Osteoblast (primary cell): Measurements from ENCODE around the gene ITGA3. TPM values are rescaled to one million over a fixed set of nuclear protein-coding genes. Genes with fewer than 3 reads are reported as not detected.

Source experiments
- DNase-seq: peaks from one replicate; pipeline ENCODE4 v3.0.0; 2011; ENCODE audit warnings: low spot score, mixed read lengths; ENCODE audit not compliant: insufficient read length; ENCODE audit errors: missing footprints
- H2AFZ ChIP-seq: 2 replicates; pipeline ENCODE4 v1.6.0; 2011; ENCODE audit warnings: mild to moderate bottlenecking, low read length
- H3K27ac ChIP-seq: 2 replicates; pipeline ENCODE4 v1.5.1; 2011; ENCODE audit warnings: mild to moderate bottlenecking, low read depth, low read length, moderate library complexity
- H3K27me3 ChIP-seq: 2 replicates; pipeline ENCODE4 v1.6.0; 2012; ENCODE audit warnings: mild to moderate bottlenecking, control low read depth, inconsistent platforms, low read length, moderate library complexity; ENCODE audit not compliant: insufficient read depth
- H3K36me3 ChIP-seq: 2 replicates; pipeline ENCODE4 v1.5.1; 2011; ENCODE audit warnings: mild to moderate bottlenecking, low read length, control low read depth, moderate library complexity; ENCODE audit not compliant: insufficient read depth
- H3K4me1 ChIP-seq: 2 replicates; pipeline ENCODE4 v1.5.1; 2011; ENCODE audit warnings: mild to moderate bottlenecking, low read length, control low read depth, moderate library complexity; ENCODE audit not compliant: insufficient read depth
- H3K4me2 ChIP-seq: 2 replicates; pipeline ENCODE4 v1.6.0; 2011; ENCODE audit warnings: mild to moderate bottlenecking, low read length; ENCODE audit not compliant: insufficient read depth
- H3K4me3 ChIP-seq: fragments of 200-600 bp; sonication (generic); 3 replicates; pipeline ENCODE4 v1.5.1; 2012; ENCODE audit warnings: mild to moderate bottlenecking, low read length, inconsistent platforms; ENCODE audit not compliant: insufficient read depth
- H3K79me2 ChIP-seq: 2 replicates; pipeline ENCODE4 v1.6.0; 2012; ENCODE audit warnings: mild to moderate bottlenecking, low read length, control low read depth, inconsistent platforms; ENCODE audit not compliant: insufficient read depth
- H3K9me3 ChIP-seq: 2 replicates; pipeline ENCODE4 v1.5.1; 2011; ENCODE audit warnings: low read depth, low read length, control low read depth
- H4K20me1 ChIP-seq: 2 replicates; pipeline ENCODE4 v1.6.0; 2012; ENCODE audit warnings: mild to moderate bottlenecking, low read length, control low read depth; ENCODE audit not compliant: insufficient read depth
- total RNA-seq: library from RNA; depleted of rRNA; stranded (reverse); fragments of >200 nt; gene quantifications from 2 replicates; pipeline ENCODE4 v1.2.3, GENCODE V29; 2012
- TF ChIP-seq, protein P1 (sequence below): IDR thresholded peaks from 2 replicates; pipeline ENCODE4 v1.5.1; 2011; ENCODE audit warnings: mild to moderate bottlenecking, low read depth, low read length, moderate library complexity; ENCODE audit errors: extremely low read depth

Gene ITGA3
- total RNA-seq, 1 donor, result 81.4 TPM

DNA sequence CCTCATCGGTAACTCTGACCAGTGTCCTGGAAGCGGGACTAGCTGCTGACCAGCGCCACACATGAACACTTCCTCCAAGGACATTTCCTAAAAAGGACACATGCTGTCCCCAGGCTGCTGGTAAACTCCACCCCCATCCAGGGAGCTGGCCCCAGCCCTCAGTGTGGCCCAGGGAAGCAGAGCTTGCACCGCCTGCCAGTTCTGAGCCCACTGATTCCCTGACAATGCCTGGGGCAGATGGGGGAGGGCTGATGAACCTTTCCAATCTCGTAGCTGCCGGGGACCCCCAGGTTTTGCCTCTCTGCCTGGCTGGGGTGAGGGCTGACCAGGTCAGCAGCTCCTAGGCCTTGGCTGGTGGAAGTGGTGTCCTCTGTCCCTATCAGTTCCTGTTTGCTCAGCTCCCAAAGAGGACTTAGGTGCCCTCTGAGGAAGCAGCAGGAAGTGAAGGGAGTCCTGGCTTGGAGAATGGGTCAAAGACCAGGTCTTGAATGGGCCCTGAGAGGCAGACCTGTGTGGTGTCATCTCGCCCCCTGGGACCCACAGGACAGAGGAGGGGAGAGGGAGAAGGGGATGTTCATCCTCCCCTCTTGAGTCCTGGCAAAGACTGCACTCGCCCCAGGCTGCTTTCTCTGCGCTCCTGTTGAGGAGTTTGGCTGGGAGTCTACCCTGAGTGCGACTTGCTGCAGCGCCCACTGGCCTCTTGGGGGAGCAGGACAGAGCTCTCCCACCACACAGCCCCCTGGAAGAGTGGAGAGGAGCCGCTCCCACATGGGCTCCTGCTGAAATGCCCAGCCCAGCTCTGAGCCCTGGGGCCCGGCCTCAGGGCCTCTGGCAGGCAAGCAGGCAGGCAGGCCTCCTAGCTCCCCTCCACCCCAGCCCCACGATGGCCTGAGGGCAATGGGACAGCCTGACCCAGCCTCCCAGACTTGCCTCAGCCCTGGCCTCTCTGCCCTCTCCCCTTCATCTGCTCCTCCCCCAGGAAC is 56.1 kb downstream of the ITGA3 start:
- H3K27ac ChIP-seq, result no peak overlapping the region
- no peak overlapping the region for H2AFZ ChIP-seq
- H3K4me1 ChIP-seq, result peaks cover 10% of the 10 kb centered on the region
- DNase-seq, result no peak
- no peaks in the 10 kb centered on the region for H3K79me2 ChIP-seq
- no peaks in the 10 kb centered on the region for H3K9me3 ChIP-seq
- H4K20me1 ChIP-seq, result peaks cover 3% of the 10 kb centered on the region
- H3K4me3 ChIP-seq, result no peak overlapping the region
- no peak overlapping the region for H3K4me2 ChIP-seq
- TF ChIP-seq, protein P1, sequence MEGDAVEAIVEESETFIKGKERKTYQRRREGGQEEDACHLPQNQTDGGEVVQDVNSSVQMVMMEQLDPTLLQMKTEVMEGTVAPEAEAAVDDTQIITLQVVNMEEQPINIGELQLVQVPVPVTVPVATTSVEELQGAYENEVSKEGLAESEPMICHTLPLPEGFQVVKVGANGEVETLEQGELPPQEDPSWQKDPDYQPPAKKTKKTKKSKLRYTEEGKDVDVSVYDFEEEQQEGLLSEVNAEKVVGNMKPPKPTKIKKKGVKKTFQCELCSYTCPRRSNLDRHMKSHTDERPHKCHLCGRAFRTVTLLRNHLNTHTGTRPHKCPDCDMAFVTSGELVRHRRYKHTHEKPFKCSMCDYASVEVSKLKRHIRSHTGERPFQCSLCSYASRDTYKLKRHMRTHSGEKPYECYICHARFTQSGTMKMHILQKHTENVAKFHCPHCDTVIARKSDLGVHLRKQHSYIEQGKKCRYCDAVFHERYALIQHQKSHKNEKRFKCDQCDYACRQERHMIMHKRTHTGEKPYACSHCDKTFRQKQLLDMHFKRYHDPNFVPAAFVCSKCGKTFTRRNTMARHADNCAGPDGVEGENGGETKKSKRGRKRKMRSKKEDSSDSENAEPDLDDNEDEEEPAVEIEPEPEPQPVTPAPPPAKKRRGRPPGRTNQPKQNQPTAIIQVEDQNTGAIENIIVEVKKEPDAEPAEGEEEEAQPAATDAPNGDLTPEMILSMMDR, result no peak
- peaks cover 2% of the 10 kb centered on the region for H3K36me3 ChIP-seq
- no peaks in the 10 kb centered on the region for H3K27me3 ChIP-seq

DNA sequence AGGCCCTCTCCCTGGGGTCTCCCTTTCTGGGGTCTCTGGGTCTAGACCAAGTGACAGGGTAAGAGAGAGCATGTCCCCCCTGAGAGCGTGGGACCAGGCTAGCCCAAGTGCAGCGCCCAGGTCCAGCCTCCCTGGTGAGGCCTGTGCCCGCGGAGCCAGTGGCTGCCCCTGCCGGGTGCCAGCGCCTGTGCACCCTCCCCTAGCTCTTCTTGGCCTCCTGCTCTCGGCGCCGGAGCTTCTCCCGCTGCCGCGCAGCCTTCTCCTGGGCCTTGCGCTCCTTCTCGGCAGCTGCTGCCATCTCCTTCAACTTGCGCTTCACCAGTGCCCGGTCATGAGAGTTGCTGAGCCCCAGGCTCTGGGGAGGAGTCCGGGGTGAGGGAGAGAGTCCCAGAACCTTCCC is 56.8 kb downstream of the ITGA3 start:
- Histone ChIP-seq H3K79me2 (no peaks in the 10 kb centered on the region), H3K4me3 (no peak overlapping the region), H2AFZ (no peak overlapping the region), H3K36me3 (peaks cover 2% of the 10 kb centered on the region), H3K9me3 (no peaks in the 10 kb centered on the region), H3K27ac (no peak overlapping the region), H3K4me2 (no peak overlapping the region), H3K4me1 (peaks cover 11% of the 10 kb centered on the region), H3K27me3 (peaks cover 4% of the 10 kb centered on the region), H4K20me1 (peaks cover 3% of the 10 kb centered on the region)
- TF ChIP-seq, protein P1, result no peak
- DNase-seq, result no peak

DNA sequence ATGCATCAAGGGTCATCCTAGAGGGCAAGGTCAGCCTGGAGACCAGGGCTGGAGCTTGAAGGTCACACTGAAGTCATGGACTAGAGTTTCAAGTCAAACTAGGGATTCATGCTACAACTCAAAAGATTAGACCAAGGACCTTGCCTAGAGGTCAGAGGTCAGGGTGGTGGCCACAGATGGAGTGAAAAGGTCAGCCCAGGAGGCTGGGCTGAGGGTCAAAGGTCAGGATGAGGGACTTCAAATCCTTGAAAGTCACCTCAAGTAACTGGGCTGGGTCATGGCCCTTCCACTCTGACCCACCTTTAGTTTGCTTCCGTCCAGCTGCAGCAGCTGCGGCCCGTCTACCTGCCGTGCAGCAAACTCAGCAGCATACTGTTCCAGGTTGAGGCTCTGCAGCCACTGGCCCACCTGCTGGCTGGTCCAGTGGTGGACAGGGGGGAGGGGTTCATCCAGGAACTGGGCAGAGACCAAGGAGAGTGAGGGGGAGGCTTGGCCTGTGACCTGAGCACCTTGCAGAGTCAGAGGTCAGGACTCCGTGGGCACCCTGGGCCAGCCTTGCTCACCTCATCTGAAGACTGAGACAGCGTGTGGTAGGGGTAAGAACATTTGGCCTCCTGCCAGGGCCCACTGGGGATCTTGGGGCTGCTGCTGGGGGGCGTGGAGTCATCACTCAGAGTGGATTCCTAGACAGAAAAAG is 57.9 kb downstream of the ITGA3 start:
- Histone ChIP-seq H3K27me3 (peaks cover 6% of the 10 kb centered on the region), H3K36me3 (no peaks in the 10 kb centered on the region), H3K4me3 (no peak overlapping the region), H3K79me2 (no peaks in the 10 kb centered on the region), H3K9me3 (no peaks in the 10 kb centered on the region), H3K4me2 (no peak overlapping the region), H4K20me1 (no peaks in the 10 kb centered on the region), H3K27ac (no peak overlapping the region), H3K4me1 (peaks cover 5% of the 10 kb centered on the region), H2AFZ (no peak overlapping the region)
- no peak for DNase-seq
- TF ChIP-seq, protein P1, result no peak

DNA sequence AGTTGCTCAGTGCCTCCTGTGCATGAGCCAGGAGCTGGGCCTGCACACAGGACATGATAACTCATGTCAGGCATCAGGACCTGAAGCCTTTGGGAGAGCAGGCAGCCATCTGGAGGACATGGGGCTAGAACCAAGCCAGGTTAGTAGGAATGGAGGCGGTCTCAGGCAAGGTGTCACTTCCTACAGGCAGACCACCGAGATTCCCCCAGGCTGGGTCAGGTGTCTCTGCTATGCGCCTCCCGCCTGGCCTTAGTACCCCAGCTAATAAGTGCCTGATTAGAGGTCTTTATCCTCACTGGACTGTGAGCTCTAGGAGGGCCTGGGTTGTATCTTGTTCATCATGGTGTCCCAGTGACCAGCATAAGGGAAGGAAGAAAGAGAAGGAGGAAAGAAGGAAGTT is 58.5 kb downstream of the ITGA3 start:
- no peaks in the 10 kb centered on the region for H4K20me1 ChIP-seq
- no peak for DNase-seq
- no peaks in the 10 kb centered on the region for H3K36me3 ChIP-seq
- no peak overlapping the region for H3K4me3 ChIP-seq
- no peak overlapping the region for H3K27ac ChIP-seq
- TF ChIP-seq, protein P1, result no peak
- no peak overlapping the region for H2AFZ ChIP-seq
- H3K4me2 ChIP-seq, result peak overlapping the region; percentile 17
- peaks cover 5% of the 10 kb centered on the region for H3K4me1 ChIP-seq
- H3K79me2 ChIP-seq, result no peaks in the 10 kb centered on the region
- H3K9me3 ChIP-seq, result no peaks in the 10 kb centered on the region
- peaks cover 6% of the 10 kb centered on the region for H3K27me3 ChIP-seq
